Neuronal stem cell (in vitro differentiated cells): ENCODE measurements around the gene GDAP1L1.
"Not testable (repeated sequence)": the region's sequence is repeated elsewhere in the genome, so short reads cannot be mapped to it uniquely, and the experiment has no call there.

Experiments
- DNase-seq: peaks from one replicate; pipeline ENCODE4 v3.0.0-alpha.2; 2013; ENCODE audit warnings: low spot score
- H2AFZ ChIP-seq: one replicate; pipeline ENCODE4 v1.6.1; 2013; ENCODE audit warnings: mild to moderate bottlenecking, low read length, inconsistent platforms
- H2AK5ac ChIP-seq: 2 replicates; pipeline ENCODE4 v1.6.1; 2013; ENCODE audit warnings: low read depth, mild to moderate bottlenecking, inconsistent platforms, low read length, moderate library complexity, mixed read lengths
- H2BK120ac ChIP-seq: 2 replicates; pipeline ENCODE4 v1.6.1; 2013; ENCODE audit warnings: low read depth, mild to moderate bottlenecking, inconsistent platforms, low read length, moderate library complexity, mixed read lengths
- H2BK12ac ChIP-seq: one replicate; pipeline ENCODE4 v1.6.1; 2013; ENCODE audit warnings: low read length, inconsistent platforms
- H2BK15ac ChIP-seq: 2 replicates; pipeline ENCODE4 v1.6.1; 2013; ENCODE audit warnings: mild to moderate bottlenecking, low read length, inconsistent platforms, mixed read lengths
- H2BK5ac ChIP-seq: one replicate; pipeline ENCODE4 v1.6.1; 2013; ENCODE audit warnings: inconsistent platforms, mild to moderate bottlenecking, low read length, moderate library complexity
- H3K14ac ChIP-seq: one replicate; pipeline ENCODE4 v1.6.1; 2013; ENCODE audit warnings: low read length, inconsistent platforms
- H3K18ac ChIP-seq: 2 replicates; pipeline ENCODE4 v1.6.1; 2013; ENCODE audit warnings: low read length, inconsistent platforms
- H3K23ac ChIP-seq: 2 replicates; pipeline ENCODE4 v1.6.1; 2013; ENCODE audit warnings: low read depth, mild to moderate bottlenecking, mixed read lengths, low read length, inconsistent platforms; ENCODE audit not compliant: poor library complexity
- H3K27ac ChIP-seq: replicated peaks from 3 replicates; pipeline ENCODE4 v1.5.1; 2013; ENCODE audit warnings: low read length, inconsistent platforms
- H3K27me3 ChIP-seq, 3 experiments: 2 replicates each; pipeline ENCODE4 v1.6.1; 2013; ENCODE audit warnings: low read length in 3 of 3, mild to moderate bottlenecking in 2 of 3, inconsistent platforms in 1 of 3, low read depth in 1 of 3, mixed read lengths in 1 of 3, moderate library complexity in 1 of 3; ENCODE audit not compliant: control insufficient read depth in 3 of 3, insufficient read depth in 3 of 3
- H3K36me3 ChIP-seq, 2 donors: replicated peaks in 1 of 2; 2 replicates each; pipeline ENCODE4 v1.6.1; 2013; ENCODE audit warnings: low read length in 2 of 2; ENCODE audit not compliant: control insufficient read depth in 2 of 2, insufficient read depth in 2 of 2
- H3K4ac ChIP-seq: 2 replicates; pipeline ENCODE4 v1.6.1; 2013; ENCODE audit warnings: inconsistent platforms, mild to moderate bottlenecking, low read length, moderate library complexity
- H3K4me1 ChIP-seq, 2 donors: 1 replicate in 1 of 2; 2 replicates in 1 of 2; pipeline ENCODE4 v1.6.1; 2013; ENCODE audit warnings: low read length in 2 of 2, low read depth in 1 of 2; ENCODE audit not compliant: control insufficient read depth in 2 of 2, insufficient read depth in 1 of 2
- H3K4me2 ChIP-seq: one replicate; pipeline ENCODE4 v1.6.1; 2013; ENCODE audit warnings: mild to moderate bottlenecking, low read length, inconsistent platforms; ENCODE audit not compliant: insufficient read depth, poor library complexity, severe bottlenecking
- H3K4me3 ChIP-seq, 2 donors: 2 replicates each; pipeline ENCODE4 v1.5.1; 2013; ENCODE audit warnings: low read length in 2 of 2, mild to moderate bottlenecking in 2 of 2, inconsistent platforms in 1 of 2, moderate library complexity in 1 of 2
- H3K79me1 ChIP-seq: one replicate; pipeline ENCODE4 v1.6.1; 2013; ENCODE audit warnings: low read depth, mild to moderate bottlenecking, inconsistent platforms, low read length, moderate library complexity
- H3K9ac ChIP-seq: one replicate; pipeline ENCODE4 v1.6.1; 2013; ENCODE audit warnings: mild to moderate bottlenecking, low read depth, low read length, inconsistent platforms; ENCODE audit not compliant: poor library complexity
- H3K9me3 ChIP-seq, 2 donors: replicated peaks in 1 of 2; 2 replicates each; pipeline versions ENCODE3 to v1.6.1; 2013; ENCODE audit warnings: low read length in 2 of 2, mild to moderate bottlenecking in 2 of 2, inconsistent platforms in 1 of 2, low read depth in 1 of 2, mixed read lengths in 1 of 2, moderate library complexity in 1 of 2; ENCODE audit not compliant: control insufficient read depth in 2 of 2, insufficient read depth in 1 of 2
- H4K8ac ChIP-seq: one replicate; pipeline ENCODE4 v1.6.1; 2013; ENCODE audit warnings: low read depth, mild to moderate bottlenecking, inconsistent platforms, low read length, moderate library complexity
- H4K91ac ChIP-seq: one replicate; pipeline ENCODE4 v1.6.1; 2013; ENCODE audit warnings: low read length, low read depth, mild to moderate bottlenecking, inconsistent platforms; ENCODE audit not compliant: poor library complexity
- WGBS, 2 donors: extraction: QIAGEN DNeasy Blood & Tissue Kit; methylation state at CpG; one replicate each; pipeline ENCODE4 v1.1.7; 2013; ENCODE audit warnings: missing lambda C conversion rate in 2 of 2, mixed read lengths in 1 of 2; ENCODE audit not compliant: insufficient read length in 2 of 2, insufficient replicate concordance in 1 of 2; ENCODE audit errors: extremely low coverage in 2 of 2; 5-methylcytosine and 5-hydroxymethylcytosine counted together

Gene GDAP1L1

DNA sequence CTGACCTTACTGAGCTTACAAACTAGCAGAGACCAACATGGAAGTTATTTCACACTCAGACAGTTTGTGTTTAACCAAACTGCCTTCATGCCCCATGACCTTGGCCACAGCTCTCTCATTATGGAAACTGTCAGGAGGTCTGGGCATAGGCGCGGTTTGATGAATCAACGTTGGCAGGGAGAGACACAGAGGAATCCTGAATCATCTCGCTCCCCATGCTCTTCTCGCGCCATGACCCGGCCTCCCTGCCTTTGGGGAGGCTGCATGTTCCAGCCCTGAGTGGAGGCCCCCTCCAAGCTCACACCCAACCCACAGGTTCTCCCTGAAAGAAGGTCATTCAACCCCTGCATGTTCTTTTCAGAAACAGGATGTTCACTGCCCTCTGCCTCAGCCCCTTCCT is 15.9 kb upstream of the GDAP1L1 start:
- Histone ChIP-seq H3K27me3 (peaks cover 0 to 3% (median 0%) of the 10 kb centered on the region in 3 experiments), H3K4me3 (no peak overlapping the region), H4K91ac (no peak overlapping the region), H2BK15ac (no peak overlapping the region), H3K4me2 (no peak overlapping the region), H3K9ac (no peak overlapping the region), H3K4me1 (peaks cover 6 to 10% of the 10 kb centered on the region in 2 donors), H3K79me1 (no peaks in the 10 kb centered on the region), H3K9me3 (no peaks in the 10 kb centered on the region), H2BK120ac (no peak overlapping the region), H3K18ac (peak overlapping the region; percentile 53), H3K23ac (no peak overlapping the region), H2BK12ac (no peak overlapping the region), H3K27ac (no peak overlapping the region), H3K36me3 (no peaks in the 10 kb centered on the region), H4K8ac (no peak overlapping the region), H2AK5ac (no peak overlapping the region), H2AFZ (peak overlapping the region; percentile 60), H3K4ac (no peak overlapping the region), H2BK5ac (no peak overlapping the region), H3K14ac (no peak overlapping the region)
- WGBS, 2 donors = no CpG with 5 or more reads among the region's 7 CpGs
- no peak for DNase-seq

DNA sequence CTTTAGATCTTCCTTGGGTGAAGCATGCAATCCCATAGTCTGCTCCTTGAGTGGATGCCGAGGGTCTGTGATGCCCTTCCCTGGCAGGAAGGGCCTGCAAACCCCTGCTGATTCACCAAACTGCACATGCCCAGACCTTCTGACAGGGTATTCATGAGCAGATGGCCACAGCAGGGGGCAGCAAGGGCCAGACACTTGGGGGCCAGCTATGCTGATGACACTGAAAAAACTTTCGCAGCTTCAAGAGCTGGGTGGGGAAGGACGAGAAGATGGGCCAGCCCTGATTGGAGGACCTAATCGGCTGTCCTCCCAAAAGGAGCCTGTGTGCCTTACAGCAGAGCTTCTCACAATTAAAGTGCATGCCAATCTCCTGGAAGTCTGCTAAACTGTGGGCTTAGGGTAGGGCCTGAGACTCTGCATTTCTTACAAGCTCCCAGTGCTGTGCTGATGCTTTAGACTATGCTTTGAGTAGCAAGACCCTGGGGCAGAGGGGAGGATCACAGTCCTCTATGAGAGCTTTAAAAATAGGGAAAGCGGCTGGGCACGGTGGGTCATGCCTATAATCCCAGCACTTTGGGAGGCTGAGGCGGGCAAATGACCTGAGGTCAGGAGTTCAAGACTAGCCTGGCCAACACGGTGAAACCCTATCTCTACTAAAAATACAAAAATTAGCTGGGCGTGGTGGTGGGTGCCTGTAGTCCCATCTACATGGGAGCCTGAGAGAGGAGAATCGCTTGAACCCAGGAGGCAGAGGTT is 15.2 kb upstream of the GDAP1L1 start:
- Histone ChIP-seq H2AFZ (peak overlapping the region; percentile 60), H2BK12ac (no peak overlapping the region), H3K36me3 (no peaks in the 10 kb centered on the region), H2BK15ac (no peak overlapping the region), H3K4me1 (peaks cover 6 to 10% of the 10 kb centered on the region in 2 donors), H3K4me3 (no peak overlapping the region), H3K4me2 (no peak overlapping the region), H2BK5ac (no peak overlapping the region), H4K8ac (no peak overlapping the region), H3K9ac (no peak overlapping the region), H3K18ac (peak overlapping the region; percentile 5), H3K27ac (no peak overlapping the region), H2AK5ac (no peak overlapping the region), H3K14ac (no peak overlapping the region), H4K91ac (no peak overlapping the region), H3K9me3 (no peaks in the 10 kb centered on the region), H3K79me1 (no peaks in the 10 kb centered on the region), H3K23ac (peak overlapping the region; percentile 21), H2BK120ac (no peak overlapping the region), H3K4ac (no peak overlapping the region), H3K27me3 (peaks cover 0 to 3% (median 0%) of the 10 kb centered on the region in 3 experiments)
- DNase-seq = no peak
- WGBS, 2 donors = no CpG with 5 or more reads among the region's 10 CpGs

DNA sequence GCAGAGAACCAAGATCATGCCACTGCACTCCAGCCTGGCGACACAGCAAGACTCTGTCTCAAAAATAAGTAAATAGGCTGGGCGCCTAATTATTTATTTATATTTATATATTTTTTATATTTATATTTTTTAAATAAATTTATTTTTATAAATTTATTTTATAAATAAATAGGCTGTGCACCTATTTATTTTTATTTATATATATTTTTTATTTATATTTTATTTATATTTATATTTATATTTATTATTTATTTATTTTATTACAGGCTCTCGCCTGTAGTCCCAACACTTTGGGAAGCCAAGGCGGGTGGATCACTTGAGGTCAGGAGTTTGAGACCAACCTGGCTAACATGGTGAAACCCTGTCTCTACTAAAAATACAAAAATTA is 14.6 kb upstream of the GDAP1L1 start:
- not testable (repeated sequence) for H2BK5ac ChIP-seq, H3K23ac ChIP-seq
- no CpG with 5 or more reads among the region's 4 CpGs for WGBS, 2 donors

DNA sequence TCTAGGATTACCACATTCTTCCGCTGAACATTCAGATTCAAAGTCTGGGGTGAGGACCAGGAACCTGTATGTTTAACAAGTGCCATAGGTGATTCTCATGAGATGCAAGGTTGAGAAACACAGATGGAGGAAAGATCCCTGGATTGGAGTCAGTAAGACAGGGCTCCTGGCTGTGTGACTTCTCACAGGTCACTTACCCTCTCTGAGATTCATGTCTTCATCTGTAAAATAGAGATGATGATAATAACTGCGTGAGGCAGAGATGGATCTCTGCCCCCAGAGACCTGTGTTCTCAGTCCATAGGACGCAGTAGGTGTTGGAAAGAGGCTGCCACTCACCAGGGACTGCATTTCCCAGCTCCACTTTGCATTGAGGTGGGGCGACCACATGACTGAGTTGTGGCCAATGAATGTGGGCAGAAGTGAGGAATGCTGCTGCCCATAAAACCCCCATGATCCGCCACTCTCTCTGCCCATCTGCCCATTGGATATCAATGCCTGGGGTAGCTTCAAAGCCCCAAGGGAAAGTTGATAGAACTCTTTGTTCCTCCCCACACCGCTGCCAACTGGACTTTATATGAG is 13.6 kb upstream of the GDAP1L1 start:
- H3K23ac ChIP-seq = peak overlapping the region; percentile 67
- no peak overlapping the region for H4K91ac ChIP-seq
- H3K14ac ChIP-seq = no peak overlapping the region
- H2BK12ac ChIP-seq = no peak overlapping the region
- WGBS, 2 donors = no CpG with 5 or more reads among the region's 6 CpGs
- H3K27me3 ChIP-seq = peaks cover 0 to 3% (median 0%) of the 10 kb centered on the region in 3 experiments
- H3K9ac ChIP-seq = no peak overlapping the region
- no peak overlapping the region for H3K27ac ChIP-seq
- H3K4me1 ChIP-seq = peaks cover 6 to 10% of the 10 kb centered on the region in 2 donors
- H2BK5ac ChIP-seq = no peak overlapping the region
- H2BK15ac ChIP-seq = no peak overlapping the region
- peaks cover 0 to under 1% of the 10 kb centered on the region in 2 donors for H3K9me3 ChIP-seq
- H3K4ac ChIP-seq = no peak overlapping the region
- H3K4me3 ChIP-seq = no peak overlapping the region
- H3K36me3 ChIP-seq = no peaks in the 10 kb centered on the region
- H4K8ac ChIP-seq = no peak overlapping the region
- no peak overlapping the region for H2AFZ ChIP-seq
- no peak overlapping the region for H3K18ac ChIP-seq
- no peak for DNase-seq
- no peaks in the 10 kb centered on the region for H3K79me1 ChIP-seq
- H2AK5ac ChIP-seq = no peak overlapping the region
- no peak overlapping the region for H2BK120ac ChIP-seq
- H3K4me2 ChIP-seq = no peak overlapping the region

More for the DNA sequence above, 14.6 kb upstream of the GDAP1L1 start:
- H3K79me1 ChIP-seq, H3K14ac ChIP-seq, H2BK12ac ChIP-seq, H3K4me3 ChIP-seq, H3K4me2 ChIP-seq, H3K9me3 ChIP-seq, H3K18ac ChIP-seq, H3K4ac ChIP-seq, H2AK5ac ChIP-seq, H2BK120ac ChIP-seq, H3K36me3 ChIP-seq, H3K9ac ChIP-seq, H3K27me3 ChIP-seq, H2AFZ ChIP-seq, H4K91ac ChIP-seq, H2BK15ac ChIP-seq, DNase-seq, H3K27ac ChIP-seq, H4K8ac ChIP-seq: not testable (repeated sequence)
- H3K4me1 ChIP-seq = peaks cover 6 to 10% of the 10 kb centered on the region in 2 donors
